Measurements from ENCODE around the gene SH3BP5.

The SH3BP5 gene

DNA sequence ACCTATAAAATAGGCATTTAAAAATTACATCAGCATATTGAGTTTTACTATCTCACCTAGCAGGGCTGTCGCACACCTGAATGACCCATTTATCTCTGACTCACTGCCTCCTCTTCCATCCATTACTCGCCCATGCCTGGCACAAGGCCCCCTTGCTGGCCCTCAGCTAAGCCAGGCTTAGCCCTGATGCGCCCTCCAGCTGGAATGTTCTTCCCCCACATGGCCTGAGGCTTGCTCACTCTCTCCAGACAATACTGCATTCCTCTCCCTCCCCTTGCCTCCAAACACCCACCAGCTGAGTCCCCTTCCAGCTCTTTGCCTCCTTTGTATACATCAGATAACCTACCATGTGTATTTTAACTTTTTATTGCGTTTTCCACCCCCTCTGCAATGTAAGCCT lies 7.2 kb downstream of the SH3BP5 start:
- DNase-seq (ENCODE audit: low spot score), result peak; percentile 51

DNA sequence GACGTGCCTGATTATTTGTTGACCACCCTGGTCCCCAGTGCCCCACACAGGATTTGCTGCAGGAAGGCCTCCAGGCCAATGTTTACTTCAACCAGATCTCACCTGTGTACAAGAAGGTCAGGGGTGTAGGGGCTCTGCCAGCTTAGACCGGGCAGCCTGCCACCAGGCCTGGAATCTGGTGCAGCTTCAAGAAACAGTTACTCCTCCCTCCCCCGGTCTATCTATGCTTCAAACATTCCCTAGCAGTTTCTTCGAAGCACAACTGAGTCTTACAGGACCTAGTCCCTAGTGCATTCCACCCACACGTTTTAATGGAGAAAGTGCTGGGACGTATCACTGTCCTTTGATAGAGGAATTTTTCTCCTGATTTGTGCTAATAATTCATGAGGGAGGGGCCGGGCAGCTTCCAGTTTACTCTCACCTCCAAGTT lies 8.0 kb downstream of the SH3BP5 start:
- DNase-seq (ENCODE audit: low spot score), result no peak

DNA sequence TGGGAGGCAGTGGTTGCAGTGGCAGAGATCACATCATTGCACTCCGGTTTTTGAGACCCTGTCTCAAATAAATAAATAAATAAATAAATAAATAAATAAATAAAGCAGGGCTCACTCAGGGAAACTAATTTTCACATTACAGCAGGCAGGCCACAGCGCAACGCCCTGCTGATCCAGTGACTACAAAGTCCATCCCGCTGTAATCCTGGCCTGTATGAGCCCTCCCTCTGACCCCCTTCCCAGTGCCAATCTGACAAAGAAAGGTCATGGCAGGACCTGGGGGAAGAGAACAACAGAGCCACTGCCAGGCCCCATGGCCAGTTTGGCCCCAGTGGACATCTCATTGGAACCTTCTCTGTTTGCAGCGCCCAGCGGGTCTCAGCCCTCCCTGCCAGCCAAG lies 9.3 kb downstream of the SH3BP5 start:
- DNase-seq (ENCODE audit: low spot score), result no peak

DNA sequence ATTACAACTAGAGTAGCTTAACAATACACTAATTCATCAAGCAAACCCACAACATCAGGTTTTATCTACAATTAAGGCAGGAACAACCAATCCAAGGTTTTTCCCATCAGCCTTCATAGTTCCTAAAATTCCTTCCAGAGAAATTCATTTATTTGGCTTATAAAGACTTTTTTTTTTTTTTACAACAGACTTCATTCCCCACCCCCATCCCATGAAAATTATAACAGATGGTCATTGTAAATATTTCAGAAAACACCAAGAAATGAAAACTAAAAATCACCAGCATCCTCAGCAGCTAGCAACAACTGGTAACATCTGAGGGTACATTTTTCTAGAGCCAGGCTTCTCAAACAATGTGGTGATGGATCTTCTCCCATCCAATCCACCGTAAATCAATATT lies 11.0 kb downstream of the SH3BP5 start:
- no peak for DNase-seq (ENCODE audit: low spot score)

DNA sequence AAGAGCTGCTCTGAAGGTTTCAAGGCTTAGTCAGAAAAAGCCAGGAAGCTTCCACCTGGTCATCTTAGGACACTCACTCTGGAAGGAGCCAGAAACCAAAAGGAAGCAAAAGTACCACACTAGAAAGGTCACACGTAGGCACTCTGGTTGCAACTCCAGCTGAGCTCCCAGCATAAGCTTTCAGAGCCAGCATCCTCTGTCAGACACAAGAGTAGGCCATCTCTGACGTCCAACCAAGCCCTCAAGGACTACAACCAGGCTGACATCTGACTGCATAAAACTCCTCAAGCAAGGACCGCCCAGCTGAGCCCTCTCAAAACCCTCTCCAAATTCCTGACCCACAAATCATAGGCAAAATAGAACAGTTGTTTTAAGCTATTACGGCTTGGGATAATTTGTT lies 12.8 kb downstream of the SH3BP5 start:
- no peak for DNase-seq (ENCODE audit: low spot score)

DNA sequence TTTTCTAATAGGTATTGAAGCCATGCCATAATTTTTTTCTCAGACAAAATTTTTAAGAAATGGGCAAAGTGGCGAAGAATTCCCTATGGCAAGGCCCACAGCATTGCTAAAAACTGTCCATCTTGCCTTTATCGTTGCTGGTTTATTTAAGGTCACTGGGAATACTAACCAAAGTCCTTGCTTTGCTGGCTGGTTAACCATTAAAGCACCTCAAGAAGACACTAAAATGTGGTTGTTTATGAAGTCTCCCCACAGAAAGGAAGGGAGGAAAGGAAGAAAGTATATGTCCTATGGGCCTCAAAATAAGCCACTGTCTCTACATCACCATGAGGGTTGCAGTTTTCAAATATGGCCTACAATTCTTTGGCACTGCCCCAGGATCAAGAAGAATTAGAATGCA lies 13.2 kb downstream of the SH3BP5 start:
- no peak for DNase-seq (ENCODE audit: low spot score)

DNA sequence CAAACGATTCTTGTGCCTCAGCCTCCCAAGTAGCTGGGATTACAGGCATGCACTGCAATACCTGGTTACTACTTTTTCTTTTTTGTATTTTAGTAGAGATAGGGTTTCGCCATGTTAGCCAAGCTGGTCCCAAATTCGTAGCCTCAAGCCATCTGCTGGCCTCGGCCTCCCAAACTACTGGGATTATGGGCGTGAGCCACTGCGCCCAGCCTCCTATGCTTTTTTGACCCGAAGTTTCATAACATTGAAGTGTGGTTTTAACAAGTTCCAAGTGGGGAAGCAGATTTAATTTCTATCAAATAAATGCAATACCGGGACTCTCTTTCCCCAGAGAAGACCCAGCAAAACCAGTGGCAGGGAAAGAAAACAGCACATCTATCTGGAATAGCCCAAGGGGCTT lies 13.7 kb downstream of the SH3BP5 start:
- DNase-seq (ENCODE audit: low spot score), result no peak

DNA sequence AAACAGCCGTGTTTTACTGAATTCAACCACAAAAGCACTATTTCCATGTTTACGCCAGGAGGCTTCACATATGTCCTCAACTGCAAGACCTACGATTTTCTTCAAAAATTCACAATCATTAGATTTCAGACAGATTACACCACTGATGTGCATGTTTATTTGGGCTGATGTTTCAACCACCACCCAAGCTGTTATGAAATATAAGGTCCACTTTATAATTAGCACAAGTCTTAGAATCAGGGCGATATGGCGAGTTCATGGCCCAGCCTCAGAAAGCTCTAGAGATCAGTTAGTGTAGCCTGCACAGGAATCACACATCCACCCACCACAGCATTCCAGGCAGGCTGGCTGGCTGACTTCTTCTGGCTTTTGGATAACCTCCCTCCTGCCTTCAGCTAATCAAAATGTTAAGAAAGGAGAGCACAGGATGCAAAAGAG lies 15.4 kb downstream of the SH3BP5 start:
- no peak for DNase-seq (ENCODE audit: low spot score)

DNA sequence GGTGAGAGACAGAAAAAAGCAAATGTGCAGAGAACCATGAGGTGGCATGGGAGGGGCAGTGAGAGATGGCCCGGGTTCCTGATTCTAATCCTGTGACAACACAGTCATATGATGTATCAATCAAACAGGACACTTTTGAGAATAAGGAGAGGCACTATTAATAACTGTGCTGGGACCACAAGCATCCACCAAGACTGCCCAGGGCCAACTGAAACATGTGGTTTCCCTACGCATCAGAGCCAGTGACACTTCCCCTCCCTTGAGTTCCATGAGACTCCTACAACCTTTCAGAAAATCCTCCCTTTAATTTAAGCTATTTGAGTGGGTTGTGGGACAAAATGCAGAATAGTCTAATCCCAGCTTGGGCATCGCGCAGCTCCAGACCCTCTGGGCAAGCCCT lies 17.4 kb downstream of the SH3BP5 start:
- no peak for DNase-seq (ENCODE audit: low spot score)

DNA sequence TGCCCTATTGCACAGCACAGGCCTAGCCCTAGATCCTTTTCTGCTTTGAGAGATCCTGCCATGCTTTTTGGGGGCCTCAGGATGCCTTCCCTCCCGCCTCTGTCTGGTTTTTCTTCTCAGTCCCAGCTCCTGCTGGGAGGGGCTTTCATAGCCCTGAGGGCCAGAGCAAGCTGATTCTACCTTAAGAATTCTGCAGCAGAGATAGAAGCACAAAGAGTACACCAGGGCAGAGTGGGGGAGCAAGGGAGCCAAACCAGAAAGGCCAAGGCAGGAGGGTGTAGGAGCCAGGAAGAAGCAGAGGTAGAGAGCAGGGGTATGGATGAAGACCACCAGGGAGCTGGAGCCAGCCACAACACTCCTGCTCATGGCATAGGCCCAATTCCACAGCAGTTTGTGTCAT lies 18.1 kb downstream of the SH3BP5 start:
- no peak for DNase-seq (ENCODE audit: low spot score)

DNA sequence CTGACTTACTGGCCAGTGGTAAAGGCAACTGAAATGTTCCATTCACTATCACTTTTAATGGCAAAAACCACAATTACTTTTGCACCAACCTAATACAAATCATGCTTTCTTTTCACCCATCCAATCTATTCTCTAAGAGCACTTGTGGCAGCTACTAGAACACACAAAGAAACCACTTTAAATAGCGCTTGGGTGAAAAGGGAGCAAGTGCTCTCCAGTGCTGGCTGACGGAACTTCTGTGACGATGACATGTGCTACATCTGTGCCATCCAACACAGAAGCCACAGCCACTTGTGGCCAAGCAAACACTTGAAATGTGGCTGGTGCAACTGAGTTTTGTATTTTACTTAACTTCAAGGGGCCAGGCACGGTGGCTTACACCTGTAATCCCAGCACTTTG lies 18.9 kb downstream of the SH3BP5 start:
- no peak for DNase-seq (ENCODE audit: low spot score)

DNA sequence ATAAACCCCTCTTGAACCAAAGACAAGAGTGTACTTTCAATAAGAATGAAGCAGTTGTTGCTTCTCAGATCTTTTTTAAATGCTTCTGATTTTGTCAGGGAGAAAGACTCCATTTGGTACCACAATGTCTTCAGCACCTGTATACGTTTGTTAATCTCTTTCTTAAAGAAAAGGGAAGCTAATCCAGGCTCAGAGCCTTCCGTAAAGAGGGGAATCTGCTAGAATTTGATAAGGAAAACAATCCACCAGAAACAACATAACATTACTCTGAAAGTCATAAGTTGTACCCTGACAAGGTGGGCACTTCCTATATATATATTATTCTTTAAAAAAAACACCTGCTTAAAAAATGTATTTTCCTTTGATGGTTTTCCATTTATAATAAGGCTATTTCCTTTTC lies 19.8 kb downstream of the SH3BP5 start:
- no peak for DNase-seq (ENCODE audit: low spot score)

DNA sequence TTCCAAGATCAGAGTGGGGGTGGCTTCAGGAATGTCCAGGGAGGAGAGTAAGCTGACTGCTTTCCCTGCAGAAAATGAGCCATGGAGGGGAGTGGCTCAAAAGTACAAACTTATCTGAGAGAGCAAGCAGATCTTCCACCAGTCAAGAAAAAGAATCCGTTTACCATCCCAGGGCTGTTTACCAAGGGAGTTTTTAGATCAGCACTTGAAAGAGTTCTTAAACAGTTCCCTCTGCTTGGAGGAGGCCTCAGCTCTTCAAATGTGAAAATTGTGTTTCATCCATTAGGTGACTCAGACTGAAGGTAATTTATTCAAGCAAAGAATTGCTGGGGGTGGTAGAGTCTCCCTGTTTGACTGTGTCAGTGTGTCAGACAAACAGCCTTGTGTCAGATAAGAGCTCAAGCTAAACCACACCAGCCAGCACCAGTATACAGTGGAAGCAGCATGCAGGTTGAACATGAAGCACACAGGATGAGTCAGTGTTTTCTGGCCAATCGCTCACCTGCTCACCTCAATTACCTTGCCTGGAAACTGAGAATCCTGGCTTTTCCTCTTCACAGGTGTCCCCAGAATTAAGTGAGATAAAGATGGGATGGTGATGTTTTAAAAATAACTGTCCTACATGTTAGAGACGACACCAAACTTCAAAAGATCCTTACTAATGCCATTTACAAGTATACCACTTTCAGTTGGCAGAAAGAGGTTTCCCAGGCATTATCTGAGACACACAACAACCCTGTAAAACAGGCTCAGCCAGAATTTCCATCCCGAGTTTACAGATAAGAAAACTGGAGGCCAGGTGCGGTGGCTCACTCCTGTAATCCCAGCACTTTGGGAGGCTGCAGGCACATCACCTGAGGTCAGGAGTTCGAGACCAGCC lies 21.7 kb downstream of the SH3BP5 start:
- peak; percentile 45 for DNase-seq (ENCODE audit: low spot score)

DNA sequence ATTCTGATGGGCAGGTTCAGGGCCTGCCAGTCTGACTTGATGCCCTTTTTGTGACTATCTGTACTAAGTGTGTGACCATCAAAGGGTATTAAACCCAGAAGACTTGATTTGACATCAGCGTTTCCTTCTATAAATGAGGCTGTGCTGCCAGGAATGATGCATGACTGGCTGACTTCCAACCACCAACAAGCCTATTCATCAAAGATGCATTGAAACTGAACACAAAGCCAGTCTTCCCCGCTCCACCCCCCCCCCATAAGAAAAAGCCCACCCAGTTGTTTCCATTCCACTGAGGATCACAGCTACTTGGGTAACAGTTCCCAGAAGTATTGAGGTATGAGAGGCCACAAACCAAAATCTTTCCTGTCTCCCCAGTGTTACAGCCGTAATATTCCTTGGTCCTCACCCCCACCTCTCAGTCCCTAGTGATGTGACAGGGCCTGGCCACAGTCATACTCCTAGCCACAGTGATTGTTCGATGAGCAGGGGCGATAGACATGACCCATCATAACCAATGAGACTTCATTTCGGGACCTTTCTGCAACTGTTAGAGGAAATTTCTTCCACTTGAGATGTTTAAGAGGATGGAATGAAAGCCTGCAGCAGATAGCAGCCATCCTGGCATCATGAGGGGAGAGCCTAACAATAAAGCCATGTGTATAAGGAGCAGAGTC lies 22.6 kb downstream of the SH3BP5 start:
- DNase-seq (ENCODE audit: low spot score), result peak; percentile 33

DNA sequence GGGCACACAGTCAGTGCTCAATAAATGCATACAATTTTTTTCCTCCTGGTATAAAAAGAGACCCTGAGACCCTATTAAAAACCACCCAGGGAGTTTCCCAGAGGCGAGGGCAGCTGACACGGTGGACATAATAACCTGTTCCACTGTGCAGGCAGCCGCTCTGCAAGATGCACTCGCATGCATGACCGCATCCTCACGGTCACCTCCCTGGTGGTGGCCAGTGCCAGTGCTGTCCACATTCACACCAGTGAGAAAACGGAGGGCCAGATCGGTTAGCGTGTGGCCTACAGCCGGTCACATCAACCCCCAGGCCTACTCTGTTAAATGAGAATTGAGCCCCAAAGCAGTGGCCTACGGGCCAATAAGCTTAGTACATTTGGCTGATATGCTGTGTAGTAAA lies 24.8 kb downstream of the SH3BP5 start:
- no peak for DNase-seq (ENCODE audit: low spot score)

DNA sequence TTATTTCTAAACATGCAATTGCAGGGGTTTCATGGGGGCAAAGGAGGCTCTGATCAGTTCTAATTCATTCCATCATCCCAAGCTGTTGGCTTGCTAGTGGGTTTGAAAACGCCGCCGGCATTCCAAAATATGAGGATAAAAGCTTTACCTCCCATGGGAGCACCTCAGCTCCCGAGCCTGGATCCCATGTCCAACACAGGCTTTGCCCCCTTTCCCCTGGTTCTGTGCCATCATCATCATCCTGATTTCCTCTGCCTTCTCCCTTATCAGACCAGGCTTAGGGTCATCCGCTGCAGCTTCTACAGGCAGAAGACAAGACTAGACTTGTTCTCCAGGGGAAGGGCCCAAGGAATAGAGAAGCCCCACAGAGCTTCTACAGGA lies 25.4 kb downstream of the SH3BP5 start:
- DNase-seq (ENCODE audit: low spot score), result no peak

DNA sequence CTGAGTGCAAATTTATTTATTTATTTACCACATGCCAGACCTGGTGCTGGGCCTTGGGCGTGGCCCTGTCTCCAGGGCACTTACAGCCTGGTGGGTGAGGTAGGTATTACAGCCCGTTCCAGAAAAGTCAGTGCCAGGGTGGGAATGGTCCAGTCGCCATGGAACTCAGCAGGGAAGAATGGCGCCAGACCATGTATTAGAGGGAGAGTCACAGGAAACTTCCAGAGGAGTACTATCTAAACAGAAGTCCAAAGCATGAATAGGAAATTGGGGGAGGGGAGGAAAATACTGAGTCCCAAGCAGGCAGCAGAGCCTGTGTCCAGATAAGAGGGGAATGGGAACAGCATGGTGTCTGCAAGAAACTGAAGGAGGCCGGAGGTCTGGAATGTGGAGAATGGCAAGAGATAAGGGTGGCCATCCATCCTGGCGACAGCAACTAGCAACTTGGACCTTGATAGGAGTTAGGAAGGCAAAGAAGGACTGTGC lies 27.0 kb downstream of the SH3BP5 start:
- no peak for DNase-seq (ENCODE audit: low spot score)

DNA sequence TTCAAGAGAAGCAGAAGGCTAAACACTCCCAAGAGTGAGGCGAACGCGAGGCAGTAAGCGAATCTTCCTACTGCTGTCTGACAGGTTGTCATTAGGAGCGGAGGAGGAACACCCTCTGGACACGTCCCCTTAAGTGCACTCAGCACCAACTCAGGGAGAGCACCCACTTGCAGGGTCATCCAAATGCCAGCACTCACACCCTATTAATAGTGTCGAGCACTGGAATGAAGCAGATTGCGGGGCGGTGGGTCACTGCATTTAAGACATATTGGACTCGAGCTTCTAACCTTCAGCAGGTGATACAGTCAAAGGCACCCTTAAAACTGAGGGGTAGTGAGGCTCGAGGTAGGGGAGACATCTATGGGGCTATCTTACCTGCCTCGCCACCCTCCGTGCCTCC lies 28.7 kb downstream of the SH3BP5 start:
- DNase-seq (ENCODE audit: low spot score), result no peak

DNA sequence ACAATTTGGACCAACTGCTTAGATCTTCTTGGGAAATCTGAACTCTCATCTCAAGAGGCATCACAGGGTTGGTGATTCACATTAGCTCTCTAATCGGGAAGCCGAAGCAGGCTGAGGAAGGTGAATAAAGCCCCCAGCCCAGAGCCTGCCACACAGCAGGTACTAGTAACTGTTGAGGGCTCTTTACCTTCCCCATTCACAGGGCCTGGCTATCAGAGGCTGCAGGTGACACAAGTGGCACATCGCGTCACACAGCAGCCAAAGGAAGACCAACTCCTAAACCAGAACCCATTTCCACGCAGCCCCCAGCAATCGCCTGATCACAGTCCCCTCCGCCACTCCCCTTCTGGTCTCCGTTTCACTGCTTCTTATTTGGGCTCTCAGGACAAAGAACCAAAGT lies 29.2 kb downstream of the SH3BP5 start:
- no peak for DNase-seq (ENCODE audit: low spot score)

DNA sequence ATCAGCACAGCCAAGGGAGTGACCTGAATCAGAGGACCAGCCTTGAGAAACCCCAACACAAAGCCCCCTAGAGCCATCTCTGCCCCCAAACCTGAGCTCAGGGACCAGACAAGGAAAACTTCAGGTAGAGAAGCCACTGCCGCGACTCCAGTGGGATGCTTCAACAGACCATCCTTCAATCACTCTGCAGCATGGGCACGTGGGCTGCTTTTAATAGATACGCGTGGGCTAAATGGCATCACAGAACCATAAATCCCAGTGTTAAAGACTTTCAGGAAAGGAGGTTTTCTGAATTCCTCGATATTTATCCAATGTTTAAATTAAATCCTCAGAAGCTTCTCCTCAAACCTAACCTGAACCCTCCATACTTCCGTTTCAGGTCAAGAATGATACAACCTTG lies 30.6 kb downstream of the SH3BP5 start:
- DNase-seq (ENCODE audit: low spot score), result no peak

DNA sequence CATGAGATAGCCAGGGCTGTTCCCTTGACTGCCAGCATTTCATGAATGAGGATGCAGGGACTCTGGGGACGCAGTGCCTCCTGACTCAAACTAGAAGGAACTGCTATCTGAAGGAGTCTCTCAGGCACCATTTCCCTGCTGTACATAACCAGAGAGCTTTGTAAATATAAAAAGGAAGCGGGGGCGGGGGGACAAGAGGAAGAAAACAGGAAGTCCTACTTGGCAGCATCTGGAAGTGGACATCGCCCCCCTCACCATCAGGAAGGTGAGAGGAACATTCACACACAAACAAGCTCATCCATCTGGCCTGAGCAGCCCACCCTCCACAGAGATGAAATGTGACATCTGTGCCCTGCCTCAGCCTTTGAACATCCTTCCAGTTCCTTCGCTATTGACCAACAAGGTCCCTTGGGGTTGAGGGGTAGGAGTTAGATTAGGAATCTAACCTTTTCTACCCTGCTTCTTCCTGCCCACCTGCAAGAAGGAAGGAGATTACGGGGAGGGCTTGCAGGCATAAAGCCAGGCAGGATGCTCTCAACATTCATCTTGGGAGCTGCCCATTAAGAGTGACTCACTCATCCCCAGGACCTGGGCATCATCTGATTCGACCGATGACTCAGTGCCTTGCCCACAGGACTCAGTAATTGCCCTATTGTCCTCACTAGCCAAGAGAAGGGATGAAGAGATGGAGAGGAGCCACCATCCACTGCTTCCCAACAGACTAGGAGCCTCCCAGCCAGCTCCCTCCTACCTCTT lies 31.9 kb downstream of the SH3BP5 start:
- DNase-seq (ENCODE audit: low spot score), result peak; percentile 96

DNA sequence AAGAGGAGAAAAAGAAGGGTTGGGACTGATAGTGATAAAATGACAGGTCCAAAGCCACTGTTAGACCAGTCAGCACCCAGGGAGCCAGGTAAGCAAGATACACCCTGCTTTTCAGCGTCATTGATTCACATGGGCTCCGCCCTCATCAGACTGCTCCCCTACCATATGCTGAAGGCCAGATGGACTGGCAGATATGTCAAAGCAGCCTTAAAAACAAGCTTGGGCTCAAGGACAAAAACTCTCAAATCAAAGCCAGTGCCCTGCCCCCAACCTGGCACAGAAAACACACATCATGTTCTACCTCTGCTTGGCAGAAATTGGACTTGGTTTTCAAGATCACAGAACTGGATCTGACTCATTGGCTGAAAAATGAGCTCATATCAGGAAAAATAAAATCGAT lies 33.4 kb downstream of the SH3BP5 start:
- DNase-seq (ENCODE audit: low spot score), result no peak

DNA sequence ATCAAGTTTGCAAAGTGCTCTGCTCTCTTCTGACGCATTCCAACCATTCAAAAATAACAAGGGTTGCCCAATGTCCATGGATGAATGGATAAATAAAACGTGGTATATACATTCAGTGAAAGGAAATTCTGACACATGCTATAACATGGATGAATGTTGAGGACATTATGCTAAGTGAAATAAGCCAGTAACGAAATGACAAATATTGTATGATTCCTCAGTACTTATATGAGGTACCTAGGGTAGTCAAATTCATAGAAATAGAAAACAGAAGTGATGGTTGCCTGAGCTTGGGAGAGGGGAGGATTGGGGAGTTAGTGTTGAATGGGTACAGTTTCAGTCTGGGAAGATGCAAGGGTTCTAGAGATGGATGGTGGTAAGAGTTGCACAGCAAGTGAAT lies 33.9 kb downstream of the SH3BP5 start:
- DNase-seq (ENCODE audit: low spot score), result no peak

Data from kidney capillary endothelial cell (primary cell).